Erythroblast (primary cell): ENCODE data around the gene ZFYVE28.

ENCODE experiments used
- GATA1 ChIP-seq: IDR thresholded peaks from 2 replicates; pipeline ENCODE4 v1.6.1; 2011; ENCODE audit warnings: low read depth, mild to moderate bottlenecking, control low read depth, low read length, moderate library complexity
- POLR2A ChIP-seq: IDR thresholded peaks from 2 replicates; pipeline ENCODE4 v1.6.1; 2011; ENCODE audit warnings: mild to moderate bottlenecking, low read length

- no peak for TF ChIP-seq POLR2A
- TF ChIP-seq GATA1: no peak
Measured at GRCh38 chr4:2401610-2401983, 16.8 kb downstream of the ZFYVE28 start.
